Retina (tissue), 1 donor: ENCODE measurements around the gene USP53.
A peak's percentile ranks its signal among the peaks of the same experiment; 100 is the strongest.
"Not testable (repeated sequence)": the region's sequence is repeated elsewhere in the genome, so short reads cannot be mapped to it uniquely, and the experiment has no call there.

Experiments
- DNase-seq: peaks from one replicate; pipeline ENCODE4 v3.0.0-alpha.2; 2016

The USP53 gene

DNA sequence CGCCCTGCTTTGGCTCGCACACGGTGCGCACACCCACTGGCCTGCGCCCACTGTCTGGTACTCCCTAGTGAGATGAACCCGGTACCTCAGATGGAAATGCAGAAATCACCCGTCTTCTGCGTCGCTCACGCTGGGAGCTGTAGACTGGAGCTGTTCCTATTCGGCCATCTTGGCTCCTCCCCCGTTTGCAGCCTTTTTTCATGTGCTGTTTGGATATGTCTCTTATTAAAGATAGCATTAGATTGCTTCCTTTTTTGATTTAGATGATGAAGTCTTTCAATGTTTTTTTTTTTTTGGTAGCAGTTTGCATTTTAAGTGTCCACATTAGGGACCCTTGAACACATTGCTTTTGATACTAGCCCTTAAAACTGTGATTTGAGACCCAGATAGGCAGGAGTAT, 67.4 kb downstream of the USP53 start:
- DNase-seq, result not testable (repeated sequence)

DNA sequence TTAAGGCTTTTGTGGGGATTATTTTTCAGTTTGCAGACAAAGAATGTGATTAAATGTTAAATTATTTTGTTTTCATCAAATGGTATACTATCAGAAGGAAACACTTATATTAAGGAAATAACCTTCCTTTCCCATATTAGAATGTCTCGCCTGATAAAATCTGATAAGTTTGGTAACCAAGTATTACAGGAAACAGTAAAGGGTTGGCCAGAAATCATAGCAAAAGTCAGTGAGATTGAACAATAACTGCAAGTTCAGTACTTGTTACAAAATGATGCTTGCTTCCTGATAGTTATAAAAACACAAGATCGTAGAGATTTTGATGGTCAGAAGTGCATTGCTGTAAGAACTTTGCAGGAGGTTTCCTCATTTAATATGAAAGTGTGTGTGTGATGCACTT, 68.9 kb downstream of the USP53 start:
- no peak for DNase-seq

DNA sequence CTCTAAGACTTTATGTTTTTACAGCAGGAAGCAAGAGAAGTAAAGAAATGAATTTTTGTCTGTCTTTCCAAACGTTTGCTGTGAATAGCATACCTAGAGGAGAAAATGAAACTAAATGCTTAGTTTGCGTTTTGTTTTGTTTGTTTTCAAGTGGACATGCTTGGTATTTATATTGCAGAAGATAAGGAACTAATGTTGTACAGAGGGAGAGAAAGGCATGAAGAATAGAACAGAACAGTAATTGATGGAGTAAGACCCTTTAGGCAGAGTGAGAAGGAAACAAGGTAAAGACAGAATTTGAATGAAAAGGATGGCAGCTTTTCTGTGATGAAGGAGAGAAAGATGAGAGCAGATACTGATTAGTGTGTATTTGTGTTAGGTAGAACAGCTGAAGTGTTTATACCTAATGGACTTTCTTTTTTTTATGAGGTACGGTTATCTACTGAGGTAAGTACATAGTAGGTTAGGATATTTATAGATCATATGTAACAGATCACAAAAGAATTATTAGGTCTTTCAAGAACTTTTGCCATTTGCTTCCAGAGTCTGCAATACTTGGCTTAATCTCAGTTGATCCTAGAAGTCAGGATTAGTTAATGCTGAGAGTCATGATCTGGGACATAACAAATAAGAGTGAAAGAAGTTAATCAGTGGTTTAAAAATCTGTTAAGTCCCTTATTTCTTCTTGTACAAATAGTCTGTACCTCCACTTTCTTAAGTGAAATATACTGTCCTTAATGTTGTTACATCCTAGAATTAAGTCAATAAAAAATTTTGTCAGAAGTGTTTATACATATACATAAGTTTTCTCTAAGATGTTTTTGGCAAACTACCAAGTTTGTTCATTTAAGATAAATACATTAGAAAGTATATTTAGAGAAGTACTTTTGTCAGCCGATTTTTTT, 72.6 kb downstream of the USP53 start:
- no peak for DNase-seq

DNA sequence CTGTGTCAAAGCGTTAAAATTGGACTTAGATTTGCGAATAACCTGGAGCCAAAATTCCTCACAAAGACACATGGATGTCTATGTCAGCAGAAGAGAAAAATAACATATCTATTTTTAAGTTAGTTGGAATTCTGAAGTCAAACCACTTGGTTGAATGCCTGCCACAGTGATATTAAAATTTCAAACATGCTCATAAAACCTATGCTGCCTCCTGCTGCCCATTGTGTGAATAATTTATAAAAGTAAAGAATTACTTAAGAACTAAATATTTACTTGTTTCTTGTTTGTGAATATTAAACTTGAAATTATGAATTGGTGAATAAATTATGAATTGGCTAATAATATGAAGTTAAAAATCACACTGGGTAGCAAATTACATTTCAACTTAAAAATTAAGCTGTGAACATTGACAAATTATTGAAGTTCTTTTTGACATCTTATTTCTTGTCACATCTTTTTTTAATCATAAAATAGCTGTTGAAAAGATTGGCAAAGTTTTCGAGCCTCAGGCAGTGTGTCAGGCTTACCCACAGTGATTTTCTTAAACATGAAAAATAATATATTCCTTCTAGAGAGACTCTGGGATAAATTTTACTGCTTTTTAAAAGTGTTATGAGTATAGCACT, 74.0 kb downstream of the USP53 start:
- DNase-seq, result no peak

DNA sequence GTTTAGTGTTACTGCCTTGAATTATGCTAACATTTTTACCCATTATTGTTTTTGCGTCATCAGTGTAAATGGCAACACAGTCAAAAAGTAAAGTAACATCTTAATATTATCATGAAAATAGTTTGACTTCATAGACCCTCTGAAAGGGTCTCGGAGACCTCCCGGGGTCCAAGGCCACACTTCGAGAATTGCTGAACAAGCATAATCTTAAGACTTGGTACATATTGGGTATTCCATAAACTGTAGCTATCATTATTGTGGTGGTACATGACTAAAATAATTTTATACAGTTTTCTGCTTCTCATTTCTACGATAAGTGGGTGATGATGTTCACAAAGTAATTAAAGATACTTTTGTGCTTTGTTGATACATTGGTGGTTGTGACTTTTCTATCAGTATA, 76.8 kb downstream of the USP53 start:
- DNase-seq, result no peak

DNA sequence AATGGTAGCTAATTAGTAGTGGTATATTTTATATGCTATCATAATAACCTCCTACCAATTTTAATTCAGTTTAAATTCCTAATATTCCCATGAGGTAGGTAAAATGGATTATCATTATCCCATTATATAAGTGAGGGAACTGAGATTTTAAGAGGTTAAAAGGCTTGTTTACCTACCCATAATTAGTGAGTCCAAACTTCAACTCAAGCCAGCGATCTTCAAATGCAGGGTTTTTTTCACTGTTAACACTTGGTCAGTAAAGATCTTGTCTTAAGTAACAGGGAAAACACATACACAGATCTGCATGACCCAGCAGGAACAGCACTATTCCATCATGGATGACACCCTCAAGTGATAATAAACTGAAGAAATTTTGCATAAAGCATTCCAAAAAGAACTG, 78.1 kb downstream of the USP53 start:
- no peak for DNase-seq

DNA sequence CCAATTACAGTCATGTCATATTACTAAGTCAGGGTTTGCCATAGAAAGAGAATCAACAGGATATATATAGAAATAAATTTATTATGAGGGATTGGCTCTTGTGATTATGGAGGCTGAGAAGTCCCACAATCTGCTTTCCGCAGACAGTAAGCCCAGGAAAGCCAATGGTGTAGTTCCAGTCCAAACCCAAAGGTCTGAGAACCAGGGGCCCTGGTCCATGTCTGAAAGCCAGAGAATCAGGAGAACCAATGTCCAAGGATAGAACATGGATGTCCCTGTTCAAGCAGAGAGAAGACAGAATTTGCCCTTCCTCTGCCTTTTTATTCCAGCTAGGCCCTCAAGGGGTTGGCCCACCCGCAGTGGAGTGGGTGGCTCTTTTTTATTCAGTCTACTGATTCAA, 83.8 kb downstream of the USP53 start:
- no peak for DNase-seq

DNA sequence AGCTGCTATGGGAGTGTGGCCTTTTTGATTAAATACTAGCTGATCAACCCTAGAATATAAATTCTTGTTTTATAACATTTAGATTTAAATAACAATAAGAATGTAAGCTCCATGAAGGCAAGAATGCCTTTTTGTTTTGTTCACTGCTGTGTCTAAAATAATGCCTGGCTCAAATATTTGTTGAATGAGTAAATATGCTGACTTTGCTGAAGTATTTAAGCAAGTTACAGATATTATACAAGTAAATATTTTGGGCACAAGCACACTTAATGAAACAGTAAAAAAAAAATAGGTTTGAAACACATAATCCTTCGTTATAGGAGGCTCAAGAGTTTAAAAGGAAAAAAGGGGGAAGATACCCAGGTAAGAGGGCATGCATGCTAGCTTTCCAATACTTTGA, 85.3 kb downstream of the USP53 start:
- no peak for DNase-seq

DNA sequence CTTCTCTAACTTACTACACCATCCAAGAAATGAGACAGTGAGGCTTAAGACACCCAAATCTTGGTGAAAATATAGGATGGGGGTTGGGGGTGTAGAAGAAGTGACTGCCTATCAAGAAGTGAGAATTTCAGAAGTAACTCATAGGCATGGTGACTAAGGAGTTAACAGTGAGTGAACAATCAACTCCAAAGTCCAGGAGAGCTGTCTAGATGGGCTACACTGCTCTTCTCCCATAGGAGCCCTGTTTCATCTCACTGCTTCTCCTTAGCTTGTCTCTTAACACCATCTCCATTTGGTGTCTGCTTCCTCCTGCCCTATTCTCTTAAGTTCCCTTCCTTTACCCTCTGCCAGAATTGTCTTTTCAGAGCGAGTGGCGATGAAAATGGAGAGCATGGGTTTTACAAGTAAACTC, 86.8 kb downstream of the USP53 start:
- DNase-seq, result peak; percentile 10

DNA sequence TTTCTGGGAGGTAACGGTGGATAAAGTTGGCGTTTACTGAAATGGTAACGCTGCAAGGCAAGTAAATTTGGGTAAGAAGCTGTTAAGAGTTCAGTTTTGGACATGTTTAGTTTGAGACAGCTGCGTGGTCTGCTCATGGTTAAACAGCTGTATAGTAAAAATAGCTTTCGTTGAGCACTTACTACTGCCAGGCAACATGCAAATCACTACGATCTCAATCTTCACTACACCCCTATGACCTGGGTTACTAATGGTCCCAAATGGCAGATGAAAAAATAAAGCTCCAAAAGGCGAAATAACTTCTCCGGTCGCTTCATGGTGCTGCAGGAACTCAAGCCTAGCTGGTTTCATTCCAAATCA, 87.2 kb downstream of the USP53 start:
- DNase-seq, result no peak

DNA sequence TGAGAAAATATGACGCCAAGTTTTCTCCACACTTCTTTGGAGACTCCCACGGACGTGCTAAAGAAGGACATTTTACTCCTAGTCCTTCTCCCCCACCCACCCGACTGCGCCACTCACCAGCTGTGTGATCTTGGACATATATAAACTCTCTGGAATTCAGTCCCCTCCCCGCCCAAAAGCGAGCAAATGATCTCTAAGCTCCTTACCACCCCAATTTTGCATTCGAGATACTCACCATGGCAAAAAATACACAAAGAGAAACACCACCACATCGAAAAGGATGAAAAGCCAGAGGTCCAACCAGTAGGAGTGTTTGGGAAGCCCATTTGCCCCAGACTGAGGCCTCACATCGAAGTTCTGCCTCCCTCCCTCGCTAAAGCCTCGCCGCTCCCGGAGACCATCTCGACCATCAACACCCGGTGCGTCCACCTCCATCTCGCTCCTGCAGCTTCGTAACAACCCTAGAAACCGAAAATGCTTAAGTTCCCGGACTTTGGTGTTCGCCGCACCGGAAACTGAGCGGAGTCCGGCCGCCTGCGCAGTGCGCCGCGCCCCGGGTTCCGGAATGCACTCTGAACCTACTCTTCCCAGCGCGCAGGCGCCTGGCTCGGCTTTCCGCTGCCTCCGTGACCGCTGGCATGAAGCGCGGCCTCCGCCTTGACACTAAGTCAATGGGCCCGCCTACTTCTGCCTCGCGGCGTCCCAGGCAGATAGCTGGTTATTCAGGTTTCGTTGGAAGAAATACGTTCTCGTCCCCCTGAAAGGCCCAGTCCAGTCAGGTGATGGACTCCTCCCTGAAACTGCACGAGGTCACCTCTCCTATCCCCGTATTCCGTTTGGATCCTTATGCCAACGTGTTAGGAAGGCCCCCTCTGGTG, 87.8 kb downstream of the USP53 start:
- peak; percentile 94 for DNase-seq

DNA sequence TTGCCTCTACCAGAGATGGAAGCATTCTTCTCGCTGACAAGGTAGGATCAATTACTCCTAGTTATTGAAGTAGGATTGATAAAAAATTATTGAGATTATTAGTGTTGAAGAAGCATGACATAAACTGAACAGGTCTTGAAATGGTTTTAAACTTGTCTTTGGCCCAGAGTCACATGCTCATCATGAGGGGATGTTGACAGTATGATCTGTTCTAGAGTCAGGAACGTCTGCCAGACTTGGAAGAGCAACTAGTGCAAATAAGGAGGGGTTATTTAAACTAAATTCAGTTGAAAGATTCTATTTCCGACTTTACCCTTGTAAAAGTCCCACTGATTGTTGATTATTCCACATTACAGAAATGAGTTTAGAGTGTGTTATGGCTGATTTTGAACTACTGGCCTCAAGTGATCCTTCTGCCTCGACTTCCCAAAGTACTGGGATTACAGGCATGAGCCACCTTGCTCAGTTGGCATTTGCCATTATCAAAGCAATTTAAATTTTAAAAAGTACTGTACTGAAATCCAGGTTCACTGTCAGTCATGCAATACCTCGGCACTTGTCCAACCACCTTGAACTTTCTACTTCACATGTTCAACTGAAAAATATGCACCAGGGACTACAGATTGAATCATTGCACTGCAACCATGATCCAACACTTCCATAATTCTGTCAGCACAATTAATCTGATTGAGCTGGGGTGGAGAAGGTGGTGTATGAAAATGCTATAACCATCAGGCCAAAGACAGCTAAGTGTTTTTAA, 89.7 kb downstream of the USP53 start:
- no peak for DNase-seq

DNA sequence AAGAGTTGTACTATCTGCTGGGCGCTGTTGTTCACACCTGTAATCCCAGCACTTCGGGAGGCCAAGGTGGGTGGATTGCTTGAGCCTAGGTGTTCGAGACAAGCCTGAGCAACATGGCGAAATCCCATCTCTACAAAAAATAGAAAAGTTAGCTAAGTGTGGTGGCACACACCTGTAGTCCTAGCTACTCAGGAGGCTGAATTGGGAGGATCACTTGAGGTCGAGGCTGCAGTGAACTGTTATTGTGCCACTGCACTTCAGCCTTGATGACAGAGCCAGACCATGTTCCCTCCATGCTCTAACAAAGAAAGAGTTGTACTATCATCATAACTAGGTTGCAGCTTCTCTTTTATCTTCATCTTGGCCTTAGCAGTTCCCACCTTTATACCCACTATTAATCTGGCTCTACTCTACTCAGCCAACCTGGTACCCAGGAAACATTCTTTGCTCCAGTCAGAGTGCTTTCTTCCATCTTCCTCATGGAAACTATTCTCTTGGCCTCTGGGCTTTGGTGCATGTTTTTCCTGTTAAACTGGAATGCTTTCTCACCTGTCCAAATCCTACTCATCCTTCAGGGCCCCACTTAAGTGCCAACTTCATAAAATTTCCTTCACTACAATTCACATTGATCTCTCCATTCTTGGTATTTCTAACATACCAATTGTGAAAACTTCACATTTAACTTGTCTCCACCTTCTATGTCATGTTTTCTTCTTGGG, 91.2 kb downstream of the USP53 start:
- no peak for DNase-seq

DNA sequence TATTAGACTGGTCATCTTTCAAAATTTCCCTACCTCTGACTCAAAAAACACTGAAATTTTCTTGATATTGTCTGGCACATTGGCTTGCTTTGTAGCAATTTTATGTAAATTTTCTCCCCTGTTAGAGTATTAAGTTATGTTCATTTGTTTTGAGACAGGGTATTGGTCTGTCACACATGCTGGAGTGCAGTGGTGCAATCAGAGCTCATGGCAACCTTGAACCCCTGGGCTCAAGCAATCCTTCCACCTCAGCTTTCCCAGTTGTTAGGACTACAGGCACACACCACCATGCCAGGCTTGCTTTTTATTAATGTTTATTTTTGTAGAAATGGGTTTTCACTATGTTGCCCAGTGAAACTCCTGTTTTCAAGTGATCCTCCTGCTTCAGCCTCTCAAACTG, 91.9 kb downstream of the USP53 start:
- DNase-seq, result no peak

DNA sequence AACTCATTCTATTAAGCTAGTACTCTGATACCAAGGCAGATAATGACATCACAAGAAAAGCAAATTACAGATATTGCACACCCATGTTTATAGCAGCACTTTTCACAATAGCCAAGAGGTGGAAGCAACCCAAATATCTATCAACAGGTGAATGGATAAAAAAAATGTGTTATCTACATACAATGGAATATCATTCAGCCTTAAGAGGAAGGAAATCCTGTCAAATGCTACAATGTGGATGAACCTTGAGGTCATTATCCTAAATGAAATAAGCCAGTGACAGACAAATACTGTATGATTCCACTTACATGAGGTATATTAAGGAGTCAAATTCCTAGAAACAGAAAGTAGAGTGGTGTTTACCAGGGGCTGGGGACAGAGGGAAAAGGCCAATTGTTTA, 95.1 kb downstream of the USP53 start:
- DNase-seq, result no peak

DNA sequence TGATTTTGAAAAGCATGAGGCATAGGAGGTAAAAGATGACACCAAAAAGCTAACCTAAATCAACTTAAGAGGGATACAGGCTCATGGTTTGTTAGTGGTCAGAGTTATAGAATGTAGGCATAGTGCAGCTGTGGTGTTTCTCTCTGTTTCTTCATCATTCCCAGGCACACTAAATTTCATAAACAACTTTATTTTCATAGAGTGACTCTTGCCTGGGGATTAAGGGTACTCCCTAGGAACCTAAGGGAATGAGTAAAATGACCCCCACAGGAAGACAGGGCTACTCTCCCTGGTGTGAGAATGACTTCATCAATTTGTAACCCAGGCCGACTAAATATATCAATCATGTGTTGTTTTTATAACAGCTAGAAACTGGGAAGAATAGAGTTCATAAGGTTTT, 98.3 kb downstream of the USP53 start:
- DNase-seq, result no peak

DNA sequence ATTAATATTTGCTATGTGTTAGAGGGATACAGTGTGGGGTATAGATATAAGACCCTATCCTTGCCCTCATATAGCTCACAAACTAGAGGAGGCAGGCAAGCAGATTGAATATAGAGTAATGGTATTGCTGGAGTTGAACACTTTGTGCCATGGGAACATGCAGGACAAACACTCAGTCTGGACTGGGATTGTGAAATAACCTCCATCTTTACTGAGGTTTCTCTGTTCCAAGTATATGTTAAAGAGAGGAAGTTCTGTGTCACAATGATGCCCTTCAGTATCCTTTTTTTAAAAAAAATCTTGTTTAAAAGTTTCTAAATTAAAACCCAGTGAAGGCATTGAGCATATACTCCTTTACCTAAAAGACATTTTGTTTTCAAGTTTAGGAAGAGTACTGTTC, 100.7 kb downstream of the USP53 start:
- DNase-seq, result no peak

DNA sequence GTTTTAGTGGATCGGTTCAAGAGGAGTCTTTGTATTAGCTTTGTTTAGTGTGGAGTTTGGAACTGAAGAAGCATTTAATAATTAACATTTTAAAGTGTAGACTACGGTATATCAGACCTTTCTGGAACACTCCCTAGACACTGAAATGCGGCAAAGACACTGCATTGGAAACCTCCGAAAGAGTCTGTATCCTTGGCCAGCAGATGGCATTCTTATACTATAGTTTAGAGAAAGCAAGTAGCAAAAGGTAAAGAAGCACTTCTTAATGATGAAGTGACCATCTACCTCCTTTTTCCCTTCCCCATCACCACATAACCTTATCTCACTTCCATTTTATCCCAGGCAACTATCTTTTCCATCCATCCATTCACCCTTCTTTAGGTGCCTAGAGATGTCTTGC, 101.8 kb downstream of the USP53 start:
- peak; percentile 10 for DNase-seq

DNA sequence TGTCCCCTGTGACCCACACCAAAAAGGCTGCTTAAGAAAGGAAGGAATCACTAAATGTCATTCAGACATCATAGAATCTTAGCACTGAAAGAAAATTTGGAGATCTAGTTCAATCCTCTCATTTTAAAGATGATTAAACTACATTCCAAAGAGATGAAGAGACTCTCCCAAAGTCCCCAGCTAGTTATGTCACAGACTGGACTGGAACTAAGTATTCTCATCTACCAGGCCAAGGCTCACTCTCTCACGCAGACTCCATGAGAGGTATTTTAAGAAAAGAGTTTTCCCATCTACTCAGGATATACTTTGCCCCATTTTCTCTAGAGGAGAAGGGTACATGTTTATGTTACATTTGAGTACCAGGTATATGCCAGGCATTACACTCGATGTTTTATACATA, 102.5 kb downstream of the USP53 start:
- DNase-seq, result no peak

DNA sequence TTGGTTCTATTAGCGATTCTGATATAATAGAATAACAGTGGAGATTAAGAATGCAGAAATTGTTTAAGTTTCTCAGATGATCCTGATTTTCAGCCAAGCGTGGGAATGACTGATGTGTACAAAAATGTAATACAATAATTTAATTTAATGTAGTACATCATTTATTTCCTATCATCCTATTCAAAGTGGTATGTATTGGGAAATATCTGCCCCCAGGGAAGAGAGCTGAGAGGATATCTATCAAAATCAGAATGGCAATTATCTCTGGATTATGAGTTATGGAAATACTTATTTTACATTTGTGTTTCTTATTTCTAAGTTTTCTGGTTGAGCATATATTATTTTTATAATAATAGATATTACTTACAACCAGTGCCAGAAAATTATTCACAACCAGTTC, 105.5 kb downstream of the USP53 start:
- no peak for DNase-seq

DNA sequence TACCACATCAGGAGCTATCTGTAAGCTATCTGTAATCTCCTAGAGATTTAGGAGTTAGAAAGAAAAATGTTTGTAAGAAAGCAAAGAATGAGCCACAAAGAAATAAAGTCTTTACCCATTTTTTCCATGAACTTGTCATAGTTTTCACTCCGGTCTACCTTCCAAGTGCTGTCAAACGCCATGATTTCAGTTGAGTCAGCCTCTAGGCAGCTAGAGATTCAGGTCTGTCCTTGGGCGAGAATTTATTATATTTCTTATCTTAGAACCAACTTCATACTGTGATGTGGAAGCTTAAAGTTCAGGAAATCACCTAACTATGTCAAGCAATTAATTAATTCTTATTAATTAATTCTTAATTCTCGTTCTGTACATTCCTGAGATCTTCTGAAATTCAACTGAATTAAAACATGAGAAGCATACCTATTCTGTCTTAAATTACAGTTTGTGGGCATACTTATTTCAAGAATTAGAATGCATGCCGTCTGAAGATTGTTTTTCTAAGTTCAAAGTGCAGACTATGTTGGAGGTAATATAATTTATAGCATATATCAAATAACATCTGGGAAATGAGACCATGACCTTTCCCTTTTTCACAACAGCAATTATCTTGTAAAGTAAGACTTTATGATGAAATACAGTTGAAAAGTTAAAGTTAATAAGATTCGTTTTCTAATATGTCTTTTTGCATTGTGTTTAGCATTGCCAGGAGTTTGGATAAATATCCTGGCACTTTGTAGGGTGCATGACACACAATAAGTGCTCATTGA, 109.6 kb downstream of the USP53 start, which contains the start of gene FABP2:
Gene FABP2, minus strand, starts transcription at position 218 of the 767 bp plus-strand sequence. Its CDS starts 36 bp downstream, at position 182.
- no peak for DNase-seq
